Gastroesophageal sphincter (tissue), 3 donors: ENCODE measurements around the gene PLXNA2.

Source experiments
- CTCF ChIP-seq, 4 experiments: fragments of 200-600 bp in 2 of 4; fragments of 450-650 bp in 2 of 4; sonication (generic) in 1 of 4; IDR thresholded peaks; one replicate each; pipeline ENCODE4 v1.5.1; 2017 to 2019; ENCODE audit warnings: antibody characterized with exemption in 4 of 4, mild to moderate bottlenecking in 2 of 4, moderate library complexity in 2 of 4
- POLR2A ChIP-seq, 2 donors: fragments of 450-650 bp; IDR thresholded peaks; one replicate each; pipeline ENCODE4 v1.6.1; 2017; ENCODE audit warnings: antibody characterized with exemption in 2 of 2, mild to moderate bottlenecking in 2 of 2, moderate library complexity in 1 of 2

- TF ChIP-seq CTCF (IDR thresholded peaks at IDR 0.05) (no peak), POLR2A (IDR thresholded peaks at IDR 0.05) (no peak)
Measured at GRCh38 chr1:208177656-208178055, 66.5 kb downstream of the PLXNA2 start.
